GM10847 (cell line): Measurements from ENCODE around the gene C1RL.
A peak's percentile ranks its signal among the peaks of the same experiment; 100 is the strongest.

Experiments
- POLR2A ChIP-seq: IDR thresholded peaks from 2 replicates; pipeline ENCODE4 v1.6.1; 2011; ENCODE audit not compliant: insufficient read length; ENCODE audit errors: extremely low read depth

C1RL gene

DNA sequence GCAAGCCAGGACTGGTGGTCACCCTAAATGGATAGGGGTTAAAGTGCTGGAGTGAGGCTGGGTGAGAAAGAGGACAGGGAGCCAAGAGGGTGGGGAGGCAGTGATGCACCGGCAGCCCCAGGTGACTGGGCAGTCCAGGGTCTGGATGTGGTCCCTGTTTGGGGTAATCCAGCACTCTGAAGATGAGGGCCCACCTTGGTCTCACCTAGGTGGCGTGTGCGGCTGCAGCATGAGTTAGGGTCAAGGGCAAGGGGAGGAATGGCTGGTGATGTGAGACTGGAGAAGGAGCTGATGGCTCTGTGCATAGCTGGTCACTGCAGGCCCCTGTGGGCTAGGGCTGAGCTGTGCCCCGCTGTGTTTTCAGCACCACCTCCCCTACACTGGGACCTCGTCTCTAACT, 1.6 kb upstream of the C1RL start:
- TF ChIP-seq POLR2A = no peak

DNA sequence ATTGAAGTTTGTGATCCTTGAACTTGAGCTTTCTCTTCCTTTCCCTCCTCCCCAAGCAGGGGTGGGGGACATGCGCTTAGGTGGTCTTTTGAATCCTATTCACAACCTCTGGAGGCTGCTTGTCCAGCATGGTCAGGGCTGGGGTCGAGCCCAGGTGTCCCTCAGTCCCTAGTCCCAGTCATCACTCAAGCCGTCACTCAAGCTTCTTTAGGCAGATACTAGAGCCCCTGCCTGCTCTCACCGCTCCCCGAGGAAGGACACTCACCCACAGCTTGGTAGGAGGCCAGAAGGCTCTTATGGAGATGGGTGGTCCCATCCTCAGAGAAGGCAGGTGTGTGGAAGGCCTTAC, 532 bp upstream of the C1RL start:
- no peak for TF ChIP-seq POLR2A

DNA sequence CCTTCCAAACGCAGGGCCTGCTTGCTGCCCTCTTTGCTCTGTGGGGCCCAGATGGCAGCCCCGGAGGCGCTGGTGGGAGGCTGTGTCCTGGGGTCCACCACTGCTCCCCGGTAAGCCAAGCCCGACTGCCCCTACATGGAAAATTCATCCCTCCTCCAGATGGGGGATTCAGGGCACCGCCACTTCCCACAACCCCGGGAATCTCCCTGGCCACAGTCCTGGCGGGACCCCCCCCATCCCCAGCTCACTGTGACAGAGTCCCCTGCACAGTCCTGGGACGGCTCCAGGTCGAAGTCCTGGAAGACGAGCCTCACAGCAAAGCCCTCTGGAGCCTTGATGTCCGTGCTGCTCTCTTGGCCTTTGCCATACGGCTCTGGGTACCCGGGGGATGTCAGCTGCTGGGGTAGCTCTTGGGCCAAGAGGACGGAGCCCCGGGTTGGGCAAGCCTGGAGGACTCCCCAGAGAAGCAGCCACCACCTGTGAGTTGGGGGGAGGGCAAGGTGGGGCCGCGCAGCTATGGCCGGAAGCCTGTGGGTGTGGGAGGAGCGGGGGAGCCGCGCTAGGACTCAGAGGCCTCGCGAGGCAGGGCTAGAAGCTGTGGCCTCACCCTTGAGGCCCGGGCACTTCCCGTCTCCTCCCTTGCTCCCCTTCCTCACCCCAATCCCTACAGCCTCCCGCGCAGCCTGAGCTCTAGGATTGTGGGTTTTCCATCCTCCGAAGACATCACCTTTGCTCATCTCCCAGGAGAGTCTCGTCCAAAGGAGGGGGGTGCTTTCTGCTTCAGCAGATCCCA, 815 bp downstream of the C1RL start:
- peak; percentile 90 for TF ChIP-seq POLR2A

DNA sequence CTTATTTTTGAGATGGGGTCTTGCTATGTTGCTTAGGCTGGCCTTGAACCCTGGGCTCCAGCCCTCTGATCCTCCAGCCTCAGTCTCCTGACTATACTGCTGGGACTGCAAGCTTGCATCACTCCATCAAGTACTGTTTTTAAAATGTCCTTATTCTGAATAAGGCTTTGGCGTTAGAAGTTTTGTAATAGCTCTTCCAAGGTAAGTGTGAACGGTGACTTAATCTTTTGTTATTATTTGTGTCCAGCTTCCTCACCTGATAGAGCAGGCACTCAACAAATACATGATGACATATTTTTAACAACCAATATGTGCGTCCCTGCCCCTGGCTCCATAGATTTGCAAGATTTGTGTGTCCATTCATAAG, 1.4 kb downstream of the C1RL start:
- no peak for TF ChIP-seq POLR2A

- TF ChIP-seq POLR2A = no peak
These were observed 2.9 kb downstream of the C1RL start for GRCh38 chr12:7106082-7106481.

- no peak for TF ChIP-seq POLR2A
These were observed 5.0 kb downstream of the C1RL start for GRCh38 chr12:7103837-7104584.

DNA sequence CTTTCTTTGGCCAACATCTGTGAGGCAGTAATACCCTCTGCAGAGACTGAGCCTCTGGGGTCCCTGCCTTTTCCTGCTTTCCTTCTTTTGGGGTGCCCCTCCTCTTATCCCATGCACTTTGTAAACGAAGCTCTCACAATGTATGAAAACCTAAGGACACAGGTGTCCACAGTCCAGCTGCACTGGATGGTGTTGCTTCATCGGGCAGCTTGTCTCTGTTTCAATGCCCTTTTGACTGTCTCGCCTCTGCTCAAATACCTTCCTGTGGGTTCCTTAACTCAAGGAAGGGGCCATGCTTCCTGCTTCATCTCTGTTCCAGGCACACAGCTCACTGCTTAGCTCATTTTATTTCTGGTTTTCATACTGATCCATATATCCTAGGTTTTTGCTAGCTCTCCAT, 6.4 kb downstream of the C1RL start:
- no peak for TF ChIP-seq POLR2A

- TF ChIP-seq POLR2A = no peak
These were observed 7.3 kb downstream of the C1RL start for GRCh38 chr12:7101694-7102131.

DNA sequence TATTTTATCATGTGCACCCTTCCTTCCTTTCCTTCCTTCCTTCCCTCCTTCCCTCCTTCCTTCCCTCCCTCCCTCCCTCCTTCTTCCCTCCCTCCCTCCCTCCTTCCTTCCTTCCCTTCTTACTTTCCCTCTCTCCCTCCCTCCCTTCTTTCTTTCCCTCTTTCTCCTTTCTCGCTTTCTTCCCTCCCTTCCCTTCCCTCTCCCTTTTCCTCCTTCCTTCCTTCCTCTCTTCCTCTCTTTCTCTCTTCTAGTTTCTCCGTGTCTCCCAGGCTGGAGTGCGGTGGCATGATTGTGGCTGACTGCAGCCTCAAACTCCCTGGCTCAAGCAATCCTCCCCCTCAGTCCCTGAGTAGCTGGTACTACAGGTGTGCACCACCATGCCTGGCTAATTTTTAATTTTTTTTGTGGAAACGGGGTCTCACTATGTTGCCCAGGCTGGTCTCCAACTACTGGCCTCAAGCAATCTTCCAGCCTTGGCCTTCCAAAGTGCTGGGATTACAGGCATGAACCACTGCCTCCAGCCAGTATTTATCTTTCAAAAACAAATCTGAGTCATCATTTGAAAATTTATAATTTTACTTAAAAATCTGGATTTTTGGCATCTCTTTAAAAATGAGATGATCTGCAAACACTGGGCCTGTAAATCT, 7.8 kb downstream of the C1RL start:
- no peak for TF ChIP-seq POLR2A

DNA sequence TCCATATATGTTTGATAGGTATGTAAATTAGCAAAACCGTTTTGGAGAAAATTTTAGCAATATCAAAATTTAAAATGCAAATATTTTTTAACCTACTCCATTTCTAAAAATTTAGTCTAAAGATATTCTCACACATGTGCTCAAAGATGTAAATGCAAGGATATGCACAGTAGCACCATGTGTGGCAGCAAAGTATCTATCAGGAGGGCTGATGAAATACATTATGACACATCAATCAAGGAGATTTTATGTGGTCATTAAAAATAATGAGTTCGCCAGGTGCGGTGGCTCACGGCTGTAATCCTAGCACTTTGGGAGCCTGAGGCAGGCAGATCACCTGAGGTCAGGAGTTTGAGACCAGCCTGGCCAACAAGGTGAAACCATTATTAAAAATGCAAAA, 8.8 kb downstream of the C1RL start:
- no peak for TF ChIP-seq POLR2A

- TF ChIP-seq POLR2A = no peak
These were observed 9.6 kb downstream of the C1RL start for GRCh38 chr12:7099290-7099996.

DNA sequence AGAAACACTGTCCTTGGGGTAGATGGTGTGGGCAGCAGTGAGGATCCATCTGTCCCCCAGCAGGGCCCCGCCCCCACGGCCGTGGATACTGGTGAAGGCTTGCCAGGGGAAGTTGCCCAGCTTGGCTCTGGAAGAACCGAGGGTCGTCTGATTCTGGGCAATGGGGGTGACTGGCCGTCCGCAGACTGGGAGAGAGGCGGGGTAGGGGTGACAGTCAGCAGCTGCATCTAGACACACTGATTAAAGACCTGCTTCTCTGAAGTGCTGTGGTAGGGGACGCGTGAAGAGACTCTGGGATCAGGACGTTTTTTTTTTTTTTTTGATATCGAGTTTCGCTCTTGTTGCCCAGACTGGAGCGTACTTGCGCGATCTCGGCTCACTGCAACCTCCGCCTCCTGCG, 12.0 kb downstream of the C1RL start:
- TF ChIP-seq POLR2A = no peak

- no peak for TF ChIP-seq POLR2A
These were observed 12.7 kb downstream of the C1RL start for GRCh38 chr12:7096006-7096932.

- TF ChIP-seq POLR2A = no peak
These were observed 15.1 kb downstream of the C1RL start for GRCh38 chr12:7093892-7094291.
